NCI-H2171 (cell line): Measurements from ENCODE around the gene OLIG3.

Experiments
- DNase-seq: peaks from one replicate; lab custom pipeline; 2025; lab: John Stamatoyannopoulos, UW

The OLIG3 gene

DNA sequence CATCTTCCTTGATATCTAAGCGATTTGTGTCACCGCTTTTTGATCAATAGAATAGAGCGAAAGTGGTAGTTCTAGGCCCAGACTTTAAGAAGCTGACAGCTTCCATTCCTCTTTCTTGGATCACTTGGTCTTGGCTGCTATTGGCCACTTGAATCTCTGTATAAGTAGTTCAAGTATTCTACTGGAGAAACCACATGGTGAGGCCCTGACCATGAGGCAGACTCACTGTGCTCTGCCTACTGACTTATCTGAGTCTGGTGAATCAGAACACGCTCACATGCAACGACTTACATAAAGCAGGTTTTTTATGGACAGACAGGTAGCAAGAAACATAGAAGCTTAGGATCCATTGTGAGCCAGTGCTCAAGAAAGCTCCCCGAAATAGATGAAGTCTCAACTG, 27.0 kb downstream of the OLIG3 start:
- no peak for DNase-seq

DNA sequence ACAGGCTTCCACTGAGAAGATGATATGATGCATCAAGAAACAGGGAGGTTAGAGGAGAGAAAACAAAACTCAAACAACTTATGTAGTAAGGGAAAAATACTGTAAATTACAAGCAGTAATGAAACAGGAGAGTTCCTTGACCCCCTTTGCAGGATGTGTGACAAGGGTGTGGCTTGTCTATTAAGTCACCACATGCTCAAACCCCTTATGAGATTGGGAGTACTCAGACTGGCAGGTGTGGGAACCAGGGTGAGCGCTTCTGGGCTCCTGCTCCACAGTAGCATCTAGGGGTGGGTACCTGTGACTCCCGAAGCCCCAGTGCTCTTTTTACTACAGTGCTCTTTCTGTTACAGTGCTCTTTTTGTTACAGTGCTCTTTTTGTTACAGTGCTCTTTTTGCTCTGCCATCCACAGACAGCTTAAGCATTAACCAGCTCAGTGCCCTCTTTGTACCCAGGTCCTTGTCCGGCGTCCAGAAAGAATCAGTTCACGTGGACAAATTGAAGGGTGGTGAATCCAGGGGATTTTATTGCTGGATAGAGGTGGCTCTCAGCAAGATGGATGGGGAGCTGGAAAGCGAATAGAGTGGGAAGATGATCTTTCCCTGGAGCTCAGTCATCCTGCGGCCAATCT, 28.7 kb downstream of the OLIG3 start:
- DNase-seq = no peak

DNA sequence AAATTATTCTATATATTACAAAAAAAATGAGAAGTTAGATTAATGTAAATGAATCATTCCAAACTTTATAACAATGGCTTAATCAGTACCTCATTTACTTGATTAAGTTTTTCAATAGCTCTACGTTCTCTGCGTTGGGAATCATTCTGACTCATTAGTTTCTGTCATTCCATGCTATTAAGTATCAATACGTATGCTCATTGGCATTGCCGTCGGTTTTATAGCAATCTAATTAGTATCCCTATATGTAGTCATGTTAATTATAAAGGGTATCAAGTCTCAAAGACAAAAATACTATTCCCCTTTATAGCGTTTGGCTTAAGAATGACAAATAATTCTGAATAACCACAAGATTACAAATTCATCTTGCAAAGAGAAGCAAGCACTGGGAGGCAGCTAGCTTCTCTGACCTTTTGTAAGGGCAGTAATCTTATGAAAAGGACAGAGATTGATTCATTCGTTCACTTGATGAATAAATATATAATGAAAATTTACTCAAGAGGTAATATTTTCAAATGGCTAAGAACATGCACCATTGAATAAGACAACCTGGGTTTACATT, 41.8 kb downstream of the OLIG3 start:
- no peak for DNase-seq

DNA sequence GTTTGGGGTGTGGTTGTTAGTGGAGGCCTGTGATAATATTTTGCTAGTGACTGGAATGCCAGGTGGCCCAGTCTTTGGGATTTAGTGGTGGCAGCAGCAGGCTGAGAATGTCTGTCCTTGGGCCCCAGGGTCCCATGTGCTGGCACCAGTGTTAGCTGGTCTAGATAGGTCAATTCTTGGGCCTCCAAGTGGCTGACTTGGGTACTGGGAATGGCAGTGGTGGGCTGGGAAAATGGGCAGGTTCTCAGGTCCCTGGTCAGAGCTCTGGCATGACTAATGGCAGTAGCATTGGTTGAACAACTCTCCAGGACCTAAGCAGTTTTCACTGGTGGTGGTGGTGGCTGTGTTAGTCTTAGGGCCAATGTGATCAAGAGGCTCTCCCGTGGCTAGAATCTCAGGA, 50.3 kb downstream of the OLIG3 start:
- no peak for DNase-seq
